ENCODE data around the gene GPSM1.

Gene GPSM1

DNA sequence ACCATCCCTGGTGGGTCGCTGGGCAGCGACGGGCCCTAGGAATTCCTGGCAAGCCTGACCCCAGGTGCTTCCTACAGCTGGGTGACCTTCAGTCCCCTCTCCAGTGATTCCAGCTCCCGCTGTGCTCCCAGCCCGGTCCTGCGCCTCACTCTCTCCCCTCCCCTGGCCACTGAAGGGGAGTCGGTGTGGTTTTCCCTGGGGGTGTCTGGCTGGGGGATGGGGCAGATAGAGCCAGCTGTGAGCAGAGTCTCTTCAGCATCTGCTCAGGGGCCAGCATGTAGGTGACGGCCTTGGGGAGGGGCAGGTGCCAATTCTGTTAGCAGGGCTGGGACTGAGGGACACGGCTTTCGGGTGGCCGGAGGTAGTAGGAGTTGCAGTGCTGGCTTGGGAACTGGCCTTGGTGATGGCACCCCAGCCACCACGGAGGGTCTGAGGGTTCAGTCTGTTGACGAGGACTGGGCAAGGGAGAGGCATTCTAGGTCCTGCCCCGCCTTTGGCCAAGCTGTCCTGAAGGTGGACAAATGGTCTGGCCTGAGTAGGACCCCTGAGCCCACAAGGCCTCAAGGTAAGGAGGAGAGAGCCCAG lies 3.2 kb downstream of the GPSM1 start:
- DNase-seq (ENCODE audit: low read depth in 1 of 2, low spot score in 1 of 2) = no peak
- no peak overlapping the region for H3K27ac ChIP-seq (replicated peaks)
- TF ChIP-seq, protein P1, sequence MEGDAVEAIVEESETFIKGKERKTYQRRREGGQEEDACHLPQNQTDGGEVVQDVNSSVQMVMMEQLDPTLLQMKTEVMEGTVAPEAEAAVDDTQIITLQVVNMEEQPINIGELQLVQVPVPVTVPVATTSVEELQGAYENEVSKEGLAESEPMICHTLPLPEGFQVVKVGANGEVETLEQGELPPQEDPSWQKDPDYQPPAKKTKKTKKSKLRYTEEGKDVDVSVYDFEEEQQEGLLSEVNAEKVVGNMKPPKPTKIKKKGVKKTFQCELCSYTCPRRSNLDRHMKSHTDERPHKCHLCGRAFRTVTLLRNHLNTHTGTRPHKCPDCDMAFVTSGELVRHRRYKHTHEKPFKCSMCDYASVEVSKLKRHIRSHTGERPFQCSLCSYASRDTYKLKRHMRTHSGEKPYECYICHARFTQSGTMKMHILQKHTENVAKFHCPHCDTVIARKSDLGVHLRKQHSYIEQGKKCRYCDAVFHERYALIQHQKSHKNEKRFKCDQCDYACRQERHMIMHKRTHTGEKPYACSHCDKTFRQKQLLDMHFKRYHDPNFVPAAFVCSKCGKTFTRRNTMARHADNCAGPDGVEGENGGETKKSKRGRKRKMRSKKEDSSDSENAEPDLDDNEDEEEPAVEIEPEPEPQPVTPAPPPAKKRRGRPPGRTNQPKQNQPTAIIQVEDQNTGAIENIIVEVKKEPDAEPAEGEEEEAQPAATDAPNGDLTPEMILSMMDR (IDR thresholded peaks at IDR 0.05; ENCODE audit: insufficient read depth, low read length) = no peak
- TF ChIP-seq POLR2AphosphoS5 (IDR thresholded peaks at IDR 0.05; ENCODE audit: low read depth) = no peak
- peaks cover 9% of the 10 kb centered on the region for H3K27me3 ChIP-seq (ENCODE audit: insufficient read depth, poor library complexity, severe bottlenecking)
- H3K4me3 ChIP-seq (replicated peaks; ENCODE audit: insufficient read depth, low read length) = no peak overlapping the region

DNA sequence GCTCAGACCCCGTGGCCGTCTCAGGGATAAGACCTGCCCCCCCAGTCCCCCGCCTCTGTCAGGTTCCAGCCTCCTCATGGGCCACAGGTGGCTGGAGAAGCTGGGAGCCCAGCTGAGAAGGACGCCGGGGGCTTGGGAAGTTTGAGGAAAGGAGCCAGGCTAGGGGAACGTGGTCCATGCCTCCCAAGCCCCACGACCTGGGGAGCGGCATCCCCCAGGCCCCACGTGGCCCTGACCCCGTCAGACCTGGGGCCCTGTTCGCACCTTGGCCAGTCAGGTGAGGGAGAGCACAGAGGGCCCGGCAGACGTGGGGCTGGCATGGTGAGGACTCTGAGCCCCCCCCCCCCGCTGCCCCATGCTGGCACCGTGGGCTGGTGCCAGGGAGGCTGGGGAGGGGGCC lies 3.7 kb downstream of the GPSM1 start:
- Histone ChIP-seq H3K27ac (replicated peaks) (no peak overlapping the region), H3K4me3 (replicated peaks; ENCODE audit: insufficient read depth, low read length) (no peak overlapping the region)
- TF ChIP-seq, protein P1 (IDR thresholded peaks at IDR 0.05; ENCODE audit: insufficient read depth, low read length) = no peak
- TF ChIP-seq, protein P2, sequence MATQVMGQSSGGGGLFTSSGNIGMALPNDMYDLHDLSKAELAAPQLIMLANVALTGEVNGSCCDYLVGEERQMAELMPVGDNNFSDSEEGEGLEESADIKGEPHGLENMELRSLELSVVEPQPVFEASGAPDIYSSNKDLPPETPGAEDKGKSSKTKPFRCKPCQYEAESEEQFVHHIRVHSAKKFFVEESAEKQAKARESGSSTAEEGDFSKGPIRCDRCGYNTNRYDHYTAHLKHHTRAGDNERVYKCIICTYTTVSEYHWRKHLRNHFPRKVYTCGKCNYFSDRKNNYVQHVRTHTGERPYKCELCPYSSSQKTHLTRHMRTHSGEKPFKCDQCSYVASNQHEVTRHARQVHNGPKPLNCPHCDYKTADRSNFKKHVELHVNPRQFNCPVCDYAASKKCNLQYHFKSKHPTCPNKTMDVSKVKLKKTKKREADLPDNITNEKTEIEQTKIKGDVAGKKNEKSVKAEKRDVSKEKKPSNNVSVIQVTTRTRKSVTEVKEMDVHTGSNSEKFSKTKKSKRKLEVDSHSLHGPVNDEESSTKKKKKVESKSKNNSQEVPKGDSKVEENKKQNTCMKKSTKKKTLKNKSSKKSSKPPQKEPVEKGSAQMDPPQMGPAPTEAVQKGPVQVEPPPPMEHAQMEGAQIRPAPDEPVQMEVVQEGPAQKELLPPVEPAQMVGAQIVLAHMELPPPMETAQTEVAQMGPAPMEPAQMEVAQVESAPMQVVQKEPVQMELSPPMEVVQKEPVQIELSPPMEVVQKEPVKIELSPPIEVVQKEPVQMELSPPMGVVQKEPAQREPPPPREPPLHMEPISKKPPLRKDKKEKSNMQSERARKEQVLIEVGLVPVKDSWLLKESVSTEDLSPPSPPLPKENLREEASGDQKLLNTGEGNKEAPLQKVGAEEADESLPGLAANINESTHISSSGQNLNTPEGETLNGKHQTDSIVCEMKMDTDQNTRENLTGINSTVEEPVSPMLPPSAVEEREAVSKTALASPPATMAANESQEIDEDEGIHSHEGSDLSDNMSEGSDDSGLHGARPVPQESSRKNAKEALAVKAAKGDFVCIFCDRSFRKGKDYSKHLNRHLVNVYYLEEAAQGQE (IDR thresholded peaks at IDR 0.05; ENCODE audit: insufficient replicate concordance, low read depth) = no peak
- TF ChIP-seq SPI1 (IDR thresholded peaks at IDR 0.05; ENCODE audit: borderline replicate concordance, low read depth) = no peak
- TF ChIP-seq POLR2AphosphoS5 (IDR thresholded peaks at IDR 0.05; ENCODE audit: low read depth) = no peak
- no peak for TF ChIP-seq GABPA (IDR thresholded peaks at IDR 0.05; ENCODE audit: low read depth)

DNA sequence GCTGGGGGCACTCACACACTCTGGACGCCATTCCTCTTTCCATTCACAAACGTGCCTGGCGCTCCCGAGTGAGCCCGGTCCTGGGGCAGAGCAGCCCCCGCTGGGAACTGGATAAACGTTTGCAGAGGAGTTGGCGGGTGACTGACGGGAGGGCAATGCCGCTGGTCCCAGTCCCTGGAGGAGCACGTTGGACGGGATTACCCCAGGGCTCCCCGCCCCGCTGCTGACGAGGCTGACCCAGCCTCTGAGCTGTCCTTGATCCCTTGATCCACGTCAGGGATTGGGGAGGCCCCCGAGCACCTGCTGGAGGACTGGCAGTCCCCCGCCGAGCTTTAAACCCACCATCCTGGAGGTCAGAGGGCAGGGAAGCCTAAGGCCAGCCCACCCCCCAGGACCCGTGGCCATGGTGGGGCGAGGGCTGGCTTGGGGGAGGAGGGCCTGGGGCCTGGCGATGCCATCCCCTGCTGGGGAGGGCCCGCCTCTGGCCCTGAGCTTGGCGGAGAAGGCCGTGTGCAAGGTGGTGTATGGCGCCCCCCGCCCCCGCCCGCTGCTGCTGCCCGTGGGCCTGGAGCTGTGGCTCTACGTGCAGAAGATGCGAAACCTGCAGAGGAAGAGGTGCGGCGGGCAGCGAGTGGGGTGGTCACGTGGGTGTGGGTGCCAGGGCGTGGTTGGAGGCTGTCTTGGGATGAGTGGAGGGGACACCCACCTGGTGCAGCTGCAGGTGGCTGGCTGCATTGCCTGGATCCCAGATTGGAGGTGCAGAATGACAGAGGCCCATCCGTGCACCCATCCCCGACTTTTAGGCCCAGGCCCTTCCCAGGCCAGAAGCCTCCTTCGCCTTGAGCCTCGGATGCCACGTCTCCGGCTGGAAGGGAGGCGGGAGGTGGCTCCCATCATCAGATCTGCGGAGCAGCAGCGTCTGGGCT lies 4.5 kb downstream of the GPSM1 start:
- peaks cover 7% of the 10 kb centered on the region for H3K27me3 ChIP-seq (ENCODE audit: insufficient read depth, poor library complexity, severe bottlenecking)
- TF ChIP-seq, protein P2 (IDR thresholded peaks at IDR 0.05; ENCODE audit: insufficient replicate concordance, low read depth) = no peak
- TF ChIP-seq, protein P1 (IDR thresholded peaks at IDR 0.05; ENCODE audit: insufficient read depth, low read length) = no peak
- no peak for TF ChIP-seq GABPA (IDR thresholded peaks at IDR 0.05; ENCODE audit: low read depth)
- TF ChIP-seq POLR2AphosphoS5 (IDR thresholded peaks at IDR 0.05; ENCODE audit: low read depth) = no peak
- TF ChIP-seq SPI1 (IDR thresholded peaks at IDR 0.05; ENCODE audit: borderline replicate concordance, low read depth) = no peak
- no peak for DNase-seq (ENCODE audit: low read depth in 1 of 2, low spot score in 1 of 2)
- no peak overlapping the region for H3K4me3 ChIP-seq (replicated peaks; ENCODE audit: insufficient read depth, low read length)
- no peak overlapping the region for H3K27ac ChIP-seq (replicated peaks)

More for the DNA sequence above, 3.7 kb downstream of the GPSM1 start:
- H3K27me3 ChIP-seq (ENCODE audit: insufficient read depth, poor library complexity, severe bottlenecking) = peaks cover 9% of the 10 kb centered on the region
- no peak for DNase-seq (ENCODE audit: low read depth in 1 of 2, low spot score in 1 of 2)

Data from HL-60 (cell line).